Fibroblast of mammary gland (primary cell): ENCODE measurements around the gene PXYLP1.

ENCODE experiments used
- DNase-seq: peaks from one replicate; pipeline ENCODE4 v3.0.0-alpha.2; 2010; ENCODE audit warnings: low read depth
- H3K4me3 ChIP-seq: 2 replicates; pipeline ENCODE4 v1.5.1; 2011; ENCODE audit warnings: low read depth, mild to moderate bottlenecking, low read length, moderate library complexity; ENCODE audit not compliant: control insufficient read depth
- TF ChIP-seq, protein P1 (sequence below): conservative IDR thresholded peaks from 2 replicates; pipeline ENCODE4 v1.5.1; 2011; ENCODE audit warnings: low read depth, low read length, inconsistent platforms; ENCODE audit not compliant: control insufficient read depth, insufficient read depth

Gene PXYLP1

DNA sequence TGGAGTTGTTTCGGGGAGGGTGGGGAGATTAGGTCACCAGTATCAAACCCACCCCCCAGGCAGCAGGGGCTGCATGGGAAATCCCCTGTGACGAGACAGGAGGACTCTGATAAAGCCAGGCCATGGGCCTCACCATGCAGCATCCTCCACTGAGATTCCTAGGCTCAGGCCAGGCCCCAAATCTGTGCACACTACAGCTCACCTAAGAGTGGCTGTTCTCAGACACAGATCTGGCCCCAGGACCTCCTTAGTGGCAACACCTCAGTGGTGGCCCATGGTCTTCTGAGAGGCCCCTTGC, 29.0 kb downstream of the PXYLP1 start:
- no peak overlapping the region for H3K4me3 ChIP-seq
- DNase-seq, result no peak
- TF ChIP-seq, protein P1, sequence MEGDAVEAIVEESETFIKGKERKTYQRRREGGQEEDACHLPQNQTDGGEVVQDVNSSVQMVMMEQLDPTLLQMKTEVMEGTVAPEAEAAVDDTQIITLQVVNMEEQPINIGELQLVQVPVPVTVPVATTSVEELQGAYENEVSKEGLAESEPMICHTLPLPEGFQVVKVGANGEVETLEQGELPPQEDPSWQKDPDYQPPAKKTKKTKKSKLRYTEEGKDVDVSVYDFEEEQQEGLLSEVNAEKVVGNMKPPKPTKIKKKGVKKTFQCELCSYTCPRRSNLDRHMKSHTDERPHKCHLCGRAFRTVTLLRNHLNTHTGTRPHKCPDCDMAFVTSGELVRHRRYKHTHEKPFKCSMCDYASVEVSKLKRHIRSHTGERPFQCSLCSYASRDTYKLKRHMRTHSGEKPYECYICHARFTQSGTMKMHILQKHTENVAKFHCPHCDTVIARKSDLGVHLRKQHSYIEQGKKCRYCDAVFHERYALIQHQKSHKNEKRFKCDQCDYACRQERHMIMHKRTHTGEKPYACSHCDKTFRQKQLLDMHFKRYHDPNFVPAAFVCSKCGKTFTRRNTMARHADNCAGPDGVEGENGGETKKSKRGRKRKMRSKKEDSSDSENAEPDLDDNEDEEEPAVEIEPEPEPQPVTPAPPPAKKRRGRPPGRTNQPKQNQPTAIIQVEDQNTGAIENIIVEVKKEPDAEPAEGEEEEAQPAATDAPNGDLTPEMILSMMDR, result no peak

DNA sequence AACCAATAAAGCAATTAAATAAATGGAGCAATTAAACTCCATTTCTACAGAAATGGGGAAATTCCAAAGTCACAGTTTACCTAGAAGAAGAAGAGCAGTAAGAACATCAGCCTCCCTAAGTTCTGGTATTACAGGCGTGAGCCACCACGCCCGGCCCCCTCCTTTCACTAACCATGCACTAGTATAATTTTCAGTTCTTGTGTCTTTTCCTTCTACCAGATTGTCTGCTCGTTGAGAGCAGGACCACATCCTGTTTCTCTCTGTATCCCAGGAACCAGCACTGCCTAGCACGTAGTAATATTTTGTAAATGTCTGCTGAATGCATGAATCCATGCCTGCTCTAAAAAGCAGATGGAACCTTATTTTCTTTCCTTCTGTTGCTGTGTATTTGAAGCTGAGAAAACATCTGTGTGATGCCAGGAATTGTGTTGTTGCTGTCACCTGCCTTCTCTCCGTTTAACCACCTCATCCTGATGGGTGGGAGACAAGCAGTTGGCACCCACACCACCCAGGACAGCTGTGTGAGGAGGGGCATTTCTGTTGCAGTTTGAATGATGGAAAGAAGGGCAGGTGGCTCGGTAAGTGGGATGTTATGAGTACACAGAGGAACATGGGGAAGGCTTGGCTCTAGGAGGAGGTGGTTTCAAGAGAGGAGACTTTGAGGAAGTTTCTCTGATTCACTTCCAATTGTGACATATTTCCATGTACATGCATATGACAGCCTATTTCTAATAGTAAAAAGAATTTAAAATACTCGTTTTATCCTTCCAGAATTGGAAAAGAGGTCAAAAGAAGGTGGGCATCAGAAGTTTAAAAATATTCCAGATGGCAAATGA, 30.1 kb downstream of the PXYLP1 start:
- H3K4me3 ChIP-seq, result no peak overlapping the region
- no peak for DNase-seq
- TF ChIP-seq, protein P1, result no peak

DNA sequence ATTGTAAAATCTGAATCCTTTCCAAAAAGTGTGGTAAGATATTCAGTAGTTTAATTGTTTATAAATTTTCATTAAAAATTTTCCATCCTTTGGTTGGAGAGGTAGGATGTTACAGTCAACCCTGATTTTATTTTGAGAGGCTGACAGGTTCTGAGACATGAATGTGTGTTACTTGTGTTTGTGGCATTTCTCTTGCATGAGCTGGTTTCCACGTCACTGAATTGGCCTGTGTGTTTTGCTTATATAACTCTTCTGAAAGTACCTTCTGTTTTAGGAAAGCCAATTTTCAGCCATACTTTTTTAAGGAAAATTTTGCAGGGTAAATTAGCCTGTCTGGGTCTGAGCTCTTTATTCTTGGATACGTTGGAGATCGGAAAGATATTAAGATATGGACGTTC, 30.7 kb downstream of the PXYLP1 start:
- TF ChIP-seq, protein P1, result no peak
- peak; percentile 73 for DNase-seq
- no peak overlapping the region for H3K4me3 ChIP-seq

DNA sequence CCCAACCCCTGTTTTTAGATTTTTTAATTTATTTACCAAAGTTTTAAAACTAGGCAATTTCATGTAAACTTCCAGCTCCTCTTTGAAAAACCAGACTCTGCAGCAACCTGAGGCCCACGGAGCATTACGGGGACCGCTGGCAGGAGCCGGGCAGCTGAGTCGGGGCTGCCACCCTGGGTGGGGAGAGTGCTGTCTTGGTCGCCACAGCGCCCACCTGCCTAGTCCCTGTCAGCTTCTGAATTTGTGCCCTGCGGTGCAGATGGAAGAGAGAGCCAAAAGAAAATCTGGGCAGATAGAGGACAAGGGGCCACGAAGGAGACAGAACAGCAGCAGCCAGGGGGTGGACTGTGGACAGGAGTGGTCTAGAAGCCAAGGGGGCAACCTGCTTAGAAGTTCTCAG, 34.6 kb downstream of the PXYLP1 start:
- H3K4me3 ChIP-seq, result no peak overlapping the region
- TF ChIP-seq, protein P1, result no peak
- no peak for DNase-seq

DNA sequence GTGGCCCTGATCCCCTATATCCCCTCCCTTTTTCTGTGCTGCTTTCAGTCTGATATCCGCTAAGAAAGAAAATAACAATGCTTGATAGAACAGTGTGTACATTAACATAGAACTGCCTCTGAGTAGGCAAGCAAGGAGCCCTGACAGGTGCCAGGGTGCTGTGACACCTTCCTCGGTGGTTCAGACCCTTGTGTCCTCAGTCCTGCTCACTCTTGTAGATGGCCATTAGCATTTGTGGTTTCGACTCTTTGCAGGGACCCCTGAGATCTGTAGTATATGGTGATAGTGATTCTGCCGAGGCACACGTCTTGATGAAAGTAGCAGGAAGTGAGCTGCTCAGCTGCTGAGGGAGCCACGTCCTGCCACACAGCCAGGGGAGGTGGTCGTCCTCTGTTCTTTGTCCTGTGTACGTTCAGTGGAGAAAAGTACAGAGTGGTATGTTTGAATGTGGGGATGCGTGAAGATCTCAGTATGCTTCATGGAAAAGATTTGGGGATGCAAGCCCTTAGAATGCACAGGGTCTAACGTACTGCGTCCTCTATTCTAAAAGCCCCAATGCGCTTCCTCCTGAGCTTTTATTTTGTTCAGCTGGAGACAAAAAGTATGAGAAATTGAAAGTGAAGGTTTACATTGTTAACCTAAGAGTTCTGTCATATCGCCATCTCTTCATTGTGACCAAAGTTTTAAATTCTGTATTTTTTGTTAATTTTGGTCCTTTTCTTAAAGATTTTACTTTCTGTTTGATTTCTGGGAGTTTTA, 35.4 kb downstream of the PXYLP1 start:
- DNase-seq, result no peak
- no peak overlapping the region for H3K4me3 ChIP-seq
- TF ChIP-seq, protein P1, result no peak

DNA sequence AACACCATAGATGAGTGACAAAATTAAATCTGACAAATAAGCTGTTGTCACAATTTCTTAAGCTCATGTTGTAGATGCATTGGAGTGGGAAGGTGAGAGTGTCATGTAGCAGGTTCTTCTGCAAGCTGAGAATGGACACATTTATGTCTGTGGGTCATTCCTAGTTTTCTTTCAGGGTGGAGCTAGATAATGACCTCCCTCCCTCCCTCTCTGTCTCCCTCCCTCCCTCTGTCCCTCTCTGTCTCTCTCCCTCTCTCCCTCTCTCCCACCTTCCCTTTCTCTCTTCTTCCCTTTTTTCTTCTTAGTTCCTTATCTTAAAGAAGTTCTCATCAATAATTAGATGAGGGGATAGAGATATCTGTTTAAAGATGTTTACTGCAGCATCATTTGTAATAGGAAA, 36.0 kb downstream of the PXYLP1 start:
- no peak overlapping the region for H3K4me3 ChIP-seq
- DNase-seq, result no peak
- TF ChIP-seq, protein P1, result no peak
